A673 (cell line): Measurements from ENCODE around the gene GNA15. TPM values are rescaled to one million over a fixed set of nuclear protein-coding genes. Genes with fewer than 3 reads are reported as not detected.
"Not testable (repeated sequence)": the region's sequence is repeated elsewhere in the genome, so short reads cannot be mapped to it uniquely, and the experiment has no call there.

ENCODE experiments used
- BruUV-seq: library from RNA; stranded (reverse); fragments of 400-500 nt; replicated peaks from 2 replicates; lab custom pipeline; 2021; lab: Mats Ljungman, UMichigan
- CTCF ChIA-PET: fragments of 300-600 bp; sonication (Branson Sonifier 250); formaldehyde crosslinking; loops from one replicate; lab custom pipeline; 2022; ENCODE audit warnings: antibody characterized with exemption; lab: Charles Lee
- POLR2A ChIA-PET: fragments of 300-600 bp; sonication (Branson Sonifier 250); formaldehyde crosslinking; loops from one replicate; lab custom pipeline; 2022; ENCODE audit warnings: antibody characterized with exemption; ENCODE audit not compliant: low non-redundant PET; lab: Charles Lee
- DNase-seq: peaks from one replicate; pipeline ENCODE4 v3.0.0-alpha.2; 2015; ENCODE audit warnings: low spot score
- H3K27ac ChIP-seq: fragments of 200-600 bp; sonication (generic); 2 replicates; pipeline ENCODE4 v1.5.1; 2016; ENCODE audit warnings: mixed run types, low read depth, mild to moderate bottlenecking, mixed read lengths, antibody characterized with exemption, low read length; ENCODE audit not compliant: poor library complexity, severe bottlenecking
- H3K27me3 ChIP-seq: fragments of 200-600 bp; sonication (generic); replicated peaks from 2 replicates; pipeline ENCODE4 v1.6.1; 2017; ENCODE audit warnings: mixed run types, low read depth, mild to moderate bottlenecking, mixed read lengths, antibody characterized with exemption, low read length; ENCODE audit not compliant: insufficient read depth, poor library complexity
- H3K36me3 ChIP-seq: fragments of 200-600 bp; sonication (generic); 2 replicates; pipeline ENCODE4 v1.6.1; 2016; ENCODE audit warnings: mixed run types, mild to moderate bottlenecking, mixed read lengths, antibody characterized with exemption, low read length; ENCODE audit not compliant: insufficient read depth, poor library complexity, severe bottlenecking
- H3K4me1 ChIP-seq: fragments of 200-600 bp; sonication (generic); 2 replicates; pipeline ENCODE4 v1.6.1; 2017; ENCODE audit warnings: mixed run types, mild to moderate bottlenecking, mixed read lengths, antibody characterized with exemption, low read length; ENCODE audit not compliant: insufficient read depth, poor library complexity, severe bottlenecking
- H3K4me3 ChIP-seq: fragments of 200-600 bp; sonication (generic); 2 replicates; pipeline ENCODE4 v1.5.1; 2016; ENCODE audit warnings: low read depth, mixed run types, mild to moderate bottlenecking, mixed read lengths, low read length; ENCODE audit not compliant: poor library complexity, severe bottlenecking
- H3K9me3 ChIP-seq: fragments of 200-600 bp; sonication (generic); 2 replicates; pipeline ENCODE4 v1.6.1; 2016; ENCODE audit warnings: mixed run types, low read depth, mild to moderate bottlenecking, mixed read lengths, antibody characterized with exemption, low read length; ENCODE audit not compliant: poor library complexity, severe bottlenecking
- EZH2 ChIP-seq: fragments of 200-600 bp; sonication (generic); IDR thresholded peaks from 2 replicates; pipeline ENCODE4 v1.6.1; 2017; ENCODE audit warnings: borderline replicate concordance, low read depth, mild to moderate bottlenecking, mixed read lengths, antibody characterized with exemption, low read length; ENCODE audit not compliant: poor library complexity, severe bottlenecking
- intact Hi-C: fragments of 100-400 bp; cut with micrococcal nuclease; formaldehyde crosslinking; loops from one replicate; pipeline ENCODE4 v1.10.0; 2022; ENCODE audit not compliant: unreplicated experiment
- total RNA-seq: library from RNA; stranded (reverse); gene quantifications from 2 replicates; pipeline ENCODE4 v1.2.3, GENCODE V29; 2021
- TF ChIP-seq, protein P1 (sequence below): fragments of 300-800, 200-600 bp; sonication (generic); conservative IDR thresholded peaks from 2 replicates; pipeline ENCODE4 v1.5.1; 2017; ENCODE audit warnings: low read depth, mild to moderate bottlenecking, antibody characterized with exemption, low read length, moderate library complexity, mixed read lengths

GNA15 gene
- total RNA-seq, 1 experiment from 2014 or later, result 0.26 TPM

- ChIA-PET CTCF (no interaction called here), POLR2A (interaction anchor here (0.5 kb wide), 1 partner anchor 27 kb away, joined by 4 read pairs; no protein-coding TSS in a partner anchor)
- intact Hi-C loops, result no loop called here
- no peak for DNase-seq
- no peaks in the 10 kb centered on the region for H3K27me3 ChIP-seq
- TF ChIP-seq, protein P1, sequence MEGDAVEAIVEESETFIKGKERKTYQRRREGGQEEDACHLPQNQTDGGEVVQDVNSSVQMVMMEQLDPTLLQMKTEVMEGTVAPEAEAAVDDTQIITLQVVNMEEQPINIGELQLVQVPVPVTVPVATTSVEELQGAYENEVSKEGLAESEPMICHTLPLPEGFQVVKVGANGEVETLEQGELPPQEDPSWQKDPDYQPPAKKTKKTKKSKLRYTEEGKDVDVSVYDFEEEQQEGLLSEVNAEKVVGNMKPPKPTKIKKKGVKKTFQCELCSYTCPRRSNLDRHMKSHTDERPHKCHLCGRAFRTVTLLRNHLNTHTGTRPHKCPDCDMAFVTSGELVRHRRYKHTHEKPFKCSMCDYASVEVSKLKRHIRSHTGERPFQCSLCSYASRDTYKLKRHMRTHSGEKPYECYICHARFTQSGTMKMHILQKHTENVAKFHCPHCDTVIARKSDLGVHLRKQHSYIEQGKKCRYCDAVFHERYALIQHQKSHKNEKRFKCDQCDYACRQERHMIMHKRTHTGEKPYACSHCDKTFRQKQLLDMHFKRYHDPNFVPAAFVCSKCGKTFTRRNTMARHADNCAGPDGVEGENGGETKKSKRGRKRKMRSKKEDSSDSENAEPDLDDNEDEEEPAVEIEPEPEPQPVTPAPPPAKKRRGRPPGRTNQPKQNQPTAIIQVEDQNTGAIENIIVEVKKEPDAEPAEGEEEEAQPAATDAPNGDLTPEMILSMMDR, result no peak
- TF ChIP-seq EZH2, result no peak
- H3K36me3 ChIP-seq, result no peaks in the 10 kb centered on the region
- H3K27ac ChIP-seq, result no peak overlapping the region
- H3K9me3 ChIP-seq, result no peaks in the 10 kb centered on the region
- H3K4me3 ChIP-seq, result no peak overlapping the region
- BruUV-seq, result no TSS peak
- H3K4me1 ChIP-seq, result no peaks in the 10 kb centered on the region
Observed at GRCh38 chr19:3171894-3172672, 36.2 kb downstream of the GNA15 start.

GRCh38 chr19:3172673-3173000, 36.8 kb downstream of the GNA15 start:
- H3K27ac ChIP-seq, BruUV-seq, DNase-seq, CTCF ChIA-PET, H3K9me3 ChIP-seq, H3K27me3 ChIP-seq, H3K4me1 ChIP-seq, intact Hi-C loops, POLR2A ChIA-PET, H3K4me3 ChIP-seq, H3K36me3 ChIP-seq: not testable (repeated sequence)

GRCh38 chr19:3175781-3176714, 40.2 kb downstream of the GNA15 start:
- POLR2A ChIA-PET, result no interaction called here
- DNase-seq, result peak; percentile 42
- Histone ChIP-seq H3K36me3 (no peaks in the 10 kb centered on the region), H3K4me3 (no peak overlapping the region), H3K27me3 (no peaks in the 10 kb centered on the region), H3K9me3 (no peaks in the 10 kb centered on the region), H3K4me1 (no peaks in the 10 kb centered on the region), H3K27ac (no peak overlapping the region)
- no TSS peak for BruUV-seq
- CTCF ChIA-PET, result no interaction called here
- TF ChIP-seq, protein P1, result no peak
- no peak for TF ChIP-seq EZH2
- intact Hi-C loops, result no loop called here
